ENCODE measurements around the gene CD81.

DNA sequence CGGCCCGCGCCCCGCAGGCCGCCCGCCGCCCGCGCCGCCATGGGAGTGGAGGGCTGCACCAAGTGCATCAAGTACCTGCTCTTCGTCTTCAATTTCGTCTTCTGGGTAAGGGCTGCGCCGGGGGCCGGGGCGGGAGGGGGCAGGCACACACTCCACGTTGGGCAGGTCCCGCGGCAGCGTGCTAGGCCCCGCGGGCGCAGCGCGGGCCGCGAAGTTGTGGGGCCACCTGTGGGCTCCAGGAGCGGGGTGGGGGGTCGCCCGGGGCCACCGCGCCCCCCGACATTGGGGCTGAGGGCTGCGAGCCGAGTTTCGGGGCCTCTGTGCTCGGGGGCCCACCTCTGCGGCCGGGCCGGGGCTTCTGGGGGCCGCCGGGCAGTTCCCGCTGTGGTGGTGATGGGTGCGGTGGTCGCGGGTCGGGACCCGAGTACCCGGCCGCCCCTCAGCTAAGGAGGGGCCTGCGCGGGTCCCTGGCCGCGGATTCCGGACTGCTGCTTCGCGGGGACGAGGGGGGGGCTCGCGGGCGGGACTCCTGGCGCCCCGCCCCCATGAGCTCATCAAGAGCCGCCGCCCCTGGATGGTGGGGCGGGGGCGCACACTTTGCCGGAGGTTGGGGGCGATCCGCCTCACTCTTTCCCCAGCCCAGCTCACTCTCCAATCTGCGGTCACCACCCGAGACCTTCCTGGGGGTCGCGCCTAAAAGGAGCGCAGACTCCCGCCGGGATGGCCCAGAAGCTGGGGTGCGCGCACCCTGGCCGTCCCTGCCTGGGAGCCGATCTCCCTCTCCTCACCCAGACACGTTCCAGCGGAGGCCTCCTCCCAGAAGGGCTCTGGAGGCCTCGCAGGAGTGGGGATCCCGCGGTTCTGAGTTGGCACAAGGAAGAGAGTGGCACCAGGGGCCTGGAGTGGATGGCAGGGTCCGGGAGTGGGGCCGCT, 667 bp downstream of the CD81 start:
- TF ChIP-seq POLR2A (IDR thresholded peaks at IDR 0.05) = no peak
- no peak for TF ChIP-seq CTCF (IDR thresholded peaks at IDR 0.05)
